ENCODE measurements around the gene CERS6. TPM values are rescaled to one million over a fixed set of nuclear protein-coding genes. Genes with fewer than 3 reads are reported as not detected.

The CERS6 gene
- total and polyA plus RNA-seq, 4 donors, result 4.3 to 25.8 (median 13.6) TPM

GRCh38 chr2:168811696-168812095 is 355.6 kb downstream of the CERS6 start:
- Histone ChIP-seq H3K27ac (ENCODE audit: low read depth in 1 of 2, low read length in 1 of 2) (no peak overlapping the region), H3K4me3 (no peak overlapping the region), H3K4me1 (ENCODE audit: control insufficient read depth in 5 of 5, insufficient read depth in 5 of 5, low read length in 5 of 5) (peaks cover 0 to 7% (median 4%) of the 10 kb centered on the region in 5 donors), H3K27me3 (ENCODE audit: control insufficient read depth in 3 of 3, insufficient read depth in 3 of 3, low read length in 2 of 3) (no peaks in the 10 kb centered on the region), H3K36me3 (ENCODE audit: control insufficient read depth in 4 of 4, insufficient read depth in 4 of 4, low read length in 4 of 4) (no peaks in the 10 kb centered on the region), H3K9me3 (ENCODE audit: control insufficient read depth in 4 of 4, insufficient read depth in 3 of 4, low read length in 3 of 4) (no peaks in the 10 kb centered on the region), H3K9ac (ENCODE audit: insufficient read depth in 1 of 2, low read length in 2 of 2) (no peak overlapping the region)
- DNase-seq (no peak), ATAC-seq (ENCODE audit: insufficient read depth, low FRiP score) (no peak)
- WGBS, 2 donors, result 65 to 74% methylated on average over 3 of the region's 3 CpGs
- TF ChIP-seq, protein P1, sequence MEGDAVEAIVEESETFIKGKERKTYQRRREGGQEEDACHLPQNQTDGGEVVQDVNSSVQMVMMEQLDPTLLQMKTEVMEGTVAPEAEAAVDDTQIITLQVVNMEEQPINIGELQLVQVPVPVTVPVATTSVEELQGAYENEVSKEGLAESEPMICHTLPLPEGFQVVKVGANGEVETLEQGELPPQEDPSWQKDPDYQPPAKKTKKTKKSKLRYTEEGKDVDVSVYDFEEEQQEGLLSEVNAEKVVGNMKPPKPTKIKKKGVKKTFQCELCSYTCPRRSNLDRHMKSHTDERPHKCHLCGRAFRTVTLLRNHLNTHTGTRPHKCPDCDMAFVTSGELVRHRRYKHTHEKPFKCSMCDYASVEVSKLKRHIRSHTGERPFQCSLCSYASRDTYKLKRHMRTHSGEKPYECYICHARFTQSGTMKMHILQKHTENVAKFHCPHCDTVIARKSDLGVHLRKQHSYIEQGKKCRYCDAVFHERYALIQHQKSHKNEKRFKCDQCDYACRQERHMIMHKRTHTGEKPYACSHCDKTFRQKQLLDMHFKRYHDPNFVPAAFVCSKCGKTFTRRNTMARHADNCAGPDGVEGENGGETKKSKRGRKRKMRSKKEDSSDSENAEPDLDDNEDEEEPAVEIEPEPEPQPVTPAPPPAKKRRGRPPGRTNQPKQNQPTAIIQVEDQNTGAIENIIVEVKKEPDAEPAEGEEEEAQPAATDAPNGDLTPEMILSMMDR (IDR thresholded peaks at IDR 0.05; ENCODE audit: control extremely low read depth, extremely low read depth), result no peak

GRCh38 chr2:168814046-168814445 is 358.0 kb downstream of the CERS6 start:
- TF ChIP-seq, protein P1 (IDR thresholded peaks at IDR 0.05; ENCODE audit: control extremely low read depth, extremely low read depth), result no peak
- no peak for DNase-seq
- Histone ChIP-seq H3K27ac (ENCODE audit: low read depth in 1 of 2, low read length in 1 of 2) (no peak overlapping the region), H3K4me3 (no peak overlapping the region), H3K9ac (ENCODE audit: insufficient read depth in 1 of 2, low read length in 2 of 2) (no peak overlapping the region), H3K9me3 (ENCODE audit: control insufficient read depth in 4 of 4, insufficient read depth in 3 of 4, low read length in 3 of 4) (no peaks in the 10 kb centered on the region), H3K4me1 (ENCODE audit: control insufficient read depth in 5 of 5, insufficient read depth in 5 of 5, low read length in 5 of 5) (peaks cover 0 to 7% (median 5%) of the 10 kb centered on the region in 5 donors), H3K27me3 (ENCODE audit: control insufficient read depth in 3 of 3, insufficient read depth in 3 of 3, low read length in 2 of 3) (no peaks in the 10 kb centered on the region), H3K36me3 (ENCODE audit: control insufficient read depth in 4 of 4, insufficient read depth in 4 of 4, low read length in 4 of 4) (no peaks in the 10 kb centered on the region)
- WGBS, 2 donors, result 88 to 92% methylated on average over 2 of the region's 2 CpGs
- no peak for ATAC-seq (ENCODE audit: insufficient read depth, low FRiP score)

- no peak overlapping the region for H3K4me3 ChIP-seq
- H3K27ac ChIP-seq (ENCODE audit: low read depth in 1 of 2, low read length in 1 of 2), result no peak overlapping the region
- no peak overlapping the region for H3K9ac ChIP-seq (ENCODE audit: insufficient read depth in 1 of 2, low read length in 2 of 2)
- H3K4me1 ChIP-seq (ENCODE audit: control insufficient read depth in 5 of 5, insufficient read depth in 5 of 5, low read length in 5 of 5), result peaks cover 0 to 11% (median 6%) of the 10 kb centered on the region in 5 donors
- H3K9me3 ChIP-seq (ENCODE audit: control insufficient read depth in 4 of 4, insufficient read depth in 3 of 4, low read length in 3 of 4), result peaks cover 0 to 2% (median 0%) of the 10 kb centered on the region in 4 donors
- DNase-seq (no peak), ATAC-seq (ENCODE audit: insufficient read depth, low FRiP score) (no peak)
- H3K27me3 ChIP-seq (ENCODE audit: control insufficient read depth in 3 of 3, insufficient read depth in 3 of 3, low read length in 2 of 3), result no peaks in the 10 kb centered on the region
- WGBS, 2 donors, result 92 to 93% methylated on average over 1 of the region's 1 CpG
- peaks cover 0 to 7% (median 0%) of the 10 kb centered on the region in 4 donors for H3K36me3 ChIP-seq (ENCODE audit: control insufficient read depth in 4 of 4, insufficient read depth in 4 of 4, low read length in 4 of 4)
- TF ChIP-seq, protein P1 (IDR thresholded peaks at IDR 0.05; ENCODE audit: control extremely low read depth, extremely low read depth), result no peak
Measured at GRCh38 chr2:168814939-168815907, 359.2 kb downstream of the CERS6 start.

Data from lung (tissue), 12 donors.